ENCODE measurements around the gene GALE.

- TF ChIP-seq CTCF (IDR thresholded peaks at IDR 0.05 in 8 of 11, conservative IDR thresholded peaks at IDR 0.05 in 3 of 11), result no peak
- no peak for TF ChIP-seq POLR2A (IDR thresholded peaks at IDR 0.05)
- TF ChIP-seq POLR2AphosphoS5 (IDR thresholded peaks at IDR 0.05), result peak; percentile 86 to 89 (median 87)
Measured at GRCh38 chr1:23799570-23800399, 769 bp downstream of the GALE start.
